ENCODE results near the gene C2orf49.
A peak's percentile ranks its signal among the peaks of the same experiment; 100 is the strongest.

The C2orf49 gene

DNA sequence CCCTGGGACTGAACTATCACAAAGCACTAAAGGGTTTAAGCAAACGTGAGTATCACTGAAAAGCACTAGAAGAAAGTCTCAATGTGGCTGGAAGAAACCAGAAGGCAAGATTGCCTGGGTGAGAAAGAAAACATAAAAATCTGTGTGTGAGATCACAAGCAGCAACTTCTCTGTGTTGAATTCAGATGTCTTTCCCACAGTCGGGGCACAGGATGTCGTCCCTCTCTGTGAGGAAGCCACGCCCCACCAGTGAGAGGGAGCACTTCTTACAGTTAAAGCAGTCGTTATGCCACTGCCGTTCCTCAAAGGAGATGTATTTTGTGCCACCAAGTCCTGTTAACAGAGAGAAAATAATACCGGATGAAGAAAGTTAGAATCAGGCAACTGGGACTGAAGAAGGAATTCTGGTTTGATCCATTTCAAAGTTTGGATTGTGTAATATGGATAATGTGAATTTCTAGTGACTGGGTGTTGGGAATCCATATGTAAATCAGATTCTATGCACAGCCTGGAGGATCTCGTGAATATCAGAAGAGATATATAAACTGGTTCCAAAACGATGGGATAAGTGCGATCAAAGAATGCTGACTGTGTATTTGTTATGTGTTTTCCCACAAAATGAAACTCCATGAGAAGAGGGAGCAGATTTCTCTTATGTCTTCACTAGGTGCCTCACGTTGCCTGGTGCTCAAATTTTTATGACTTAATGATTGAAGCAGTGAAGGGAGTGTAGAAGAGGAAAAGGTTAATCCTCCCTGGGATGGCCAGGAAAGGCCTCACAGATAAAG is 24.0 kb downstream of the C2orf49 start:
- H3K4me1 Mint-ChIP-seq: peaks cover 4% of the 10 kb centered on the region

GRCh38 chr2:105362862-105363591 is 25.7 kb downstream of the C2orf49 start:
- TF ChIP-seq, protein P1, sequence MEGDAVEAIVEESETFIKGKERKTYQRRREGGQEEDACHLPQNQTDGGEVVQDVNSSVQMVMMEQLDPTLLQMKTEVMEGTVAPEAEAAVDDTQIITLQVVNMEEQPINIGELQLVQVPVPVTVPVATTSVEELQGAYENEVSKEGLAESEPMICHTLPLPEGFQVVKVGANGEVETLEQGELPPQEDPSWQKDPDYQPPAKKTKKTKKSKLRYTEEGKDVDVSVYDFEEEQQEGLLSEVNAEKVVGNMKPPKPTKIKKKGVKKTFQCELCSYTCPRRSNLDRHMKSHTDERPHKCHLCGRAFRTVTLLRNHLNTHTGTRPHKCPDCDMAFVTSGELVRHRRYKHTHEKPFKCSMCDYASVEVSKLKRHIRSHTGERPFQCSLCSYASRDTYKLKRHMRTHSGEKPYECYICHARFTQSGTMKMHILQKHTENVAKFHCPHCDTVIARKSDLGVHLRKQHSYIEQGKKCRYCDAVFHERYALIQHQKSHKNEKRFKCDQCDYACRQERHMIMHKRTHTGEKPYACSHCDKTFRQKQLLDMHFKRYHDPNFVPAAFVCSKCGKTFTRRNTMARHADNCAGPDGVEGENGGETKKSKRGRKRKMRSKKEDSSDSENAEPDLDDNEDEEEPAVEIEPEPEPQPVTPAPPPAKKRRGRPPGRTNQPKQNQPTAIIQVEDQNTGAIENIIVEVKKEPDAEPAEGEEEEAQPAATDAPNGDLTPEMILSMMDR (IDR thresholded peaks at IDR 0.05; ENCODE audit: unreplicated experiment in 3 of 3): no peak
- H3K27ac Mint-ChIP-seq: peak overlapping the region in 1 of 3 experiments; percentile 28
- H3K36me3 Mint-ChIP-seq (ENCODE audit: low read depth): peaks cover 57% of the 10 kb centered on the region
- H3K4me1 Mint-ChIP-seq: peaks cover 4% of the 10 kb centered on the region
- H3K4me3 Mint-ChIP-seq: no peak overlapping the region
- H3K27me3 Mint-ChIP-seq (ENCODE audit: low read depth): no peaks in the 10 kb centered on the region
- H3K9me3 Mint-ChIP-seq: no peaks in the 10 kb centered on the region

More for the DNA sequence above, 24.0 kb downstream of the C2orf49 start:
- peaks cover 65% of the 10 kb centered on the region for H3K36me3 Mint-ChIP-seq (ENCODE audit: low read depth)
- TF ChIP-seq, protein P1 (IDR thresholded peaks at IDR 0.05; ENCODE audit: unreplicated experiment in 3 of 3): no peak
- H3K27me3 Mint-ChIP-seq (ENCODE audit: low read depth): no peaks in the 10 kb centered on the region
- no peak overlapping the region for H3K27ac Mint-ChIP-seq
- peaks cover 7% of the 10 kb centered on the region for H3K9me3 Mint-ChIP-seq
- no peak overlapping the region for H3K4me3 Mint-ChIP-seq

DNA sequence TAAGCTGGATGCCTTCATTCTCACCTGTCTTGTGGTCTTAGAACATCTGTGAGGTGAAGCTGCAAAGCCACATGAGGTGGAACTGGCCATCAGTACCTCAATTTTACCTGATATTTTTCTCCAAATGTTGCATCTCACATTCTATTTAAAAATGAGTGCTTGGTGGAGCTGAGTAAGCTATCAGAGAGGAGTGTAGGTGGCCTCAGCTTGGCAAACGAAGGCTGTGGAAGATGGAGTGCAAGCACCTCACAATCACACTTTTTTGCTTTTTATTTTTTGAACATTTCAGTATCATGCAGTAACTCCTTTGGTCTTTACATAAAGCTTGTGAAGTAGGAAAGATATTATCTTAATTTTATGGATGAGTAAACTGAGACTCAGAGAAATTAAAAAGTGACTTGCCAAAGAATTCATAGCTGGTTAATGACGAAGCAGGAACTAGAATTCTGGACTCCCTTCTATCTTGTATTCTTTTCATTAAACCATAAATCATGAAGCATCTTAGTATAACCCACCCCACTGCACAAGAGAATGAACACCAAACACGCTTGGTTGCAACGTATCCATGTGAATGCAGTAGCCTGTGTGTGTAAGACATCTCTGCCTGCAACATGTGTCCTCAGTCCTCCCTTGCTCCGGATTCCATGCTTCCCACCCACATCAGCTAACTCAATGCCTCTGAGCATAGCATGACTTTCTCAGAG is 27.2 kb downstream of the C2orf49 start:
- no peak overlapping the region for H3K27ac Mint-ChIP-seq
- peaks cover 4% of the 10 kb centered on the region for H3K4me1 Mint-ChIP-seq
- H3K4me3 Mint-ChIP-seq: no peak overlapping the region
- peaks cover under 1% of the 10 kb centered on the region for H3K27me3 Mint-ChIP-seq (ENCODE audit: low read depth)
- TF ChIP-seq, protein P1 (IDR thresholded peaks at IDR 0.05; ENCODE audit: unreplicated experiment in 3 of 3): no peak
- no peaks in the 10 kb centered on the region for H3K9me3 Mint-ChIP-seq
- H3K36me3 Mint-ChIP-seq (ENCODE audit: low read depth): peaks cover 49% of the 10 kb centered on the region

DNA sequence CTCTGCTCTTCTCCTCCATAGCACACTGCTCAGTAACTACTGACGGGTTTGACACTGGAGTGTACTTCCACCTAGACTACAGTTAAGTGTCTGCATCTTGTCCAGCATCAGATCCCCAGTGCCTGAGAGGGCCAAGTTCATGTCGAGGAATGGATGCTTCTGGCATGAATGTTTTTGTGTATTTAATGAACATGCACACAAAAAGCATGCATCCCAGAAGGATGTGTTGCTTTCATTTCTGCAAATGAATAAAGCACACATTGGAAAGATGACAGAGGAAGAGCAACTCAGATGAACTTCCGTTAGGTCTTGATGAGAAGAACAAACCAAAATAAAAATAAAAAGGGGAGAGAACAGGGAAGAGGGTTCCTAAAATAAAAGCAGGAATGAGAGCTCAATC is 27.9 kb downstream of the C2orf49 start:
- no peaks in the 10 kb centered on the region for H3K9me3 Mint-ChIP-seq
- H3K27me3 Mint-ChIP-seq (ENCODE audit: low read depth): peaks cover 6% of the 10 kb centered on the region
- peaks cover 7% of the 10 kb centered on the region for H3K4me1 Mint-ChIP-seq

GRCh38 chr2:105368759-105369408 is 31.5 kb downstream of the C2orf49 start:
- peaks cover 6% of the 10 kb centered on the region for H3K27me3 Mint-ChIP-seq (ENCODE audit: low read depth)
- no peak overlapping the region for H3K4me3 Mint-ChIP-seq
- H3K9me3 Mint-ChIP-seq: no peaks in the 10 kb centered on the region
- TF ChIP-seq, protein P1 (IDR thresholded peaks at IDR 0.05; ENCODE audit: unreplicated experiment in 3 of 3): no peak
- no peak overlapping the region for H3K27ac Mint-ChIP-seq
- peaks cover 40% of the 10 kb centered on the region for H3K36me3 Mint-ChIP-seq (ENCODE audit: low read depth)
- H3K4me1 Mint-ChIP-seq: peaks cover 33% of the 10 kb centered on the region

More for the DNA sequence above, 27.9 kb downstream of the C2orf49 start:
- no peak overlapping the region for H3K27ac Mint-ChIP-seq
- H3K4me3 Mint-ChIP-seq: no peak overlapping the region
- TF ChIP-seq, protein P1 (IDR thresholded peaks at IDR 0.05; ENCODE audit: unreplicated experiment in 3 of 3): no peak
- H3K36me3 Mint-ChIP-seq (ENCODE audit: low read depth): peaks cover 51% of the 10 kb centered on the region
